Stimulated activated CD4-positive, alpha-beta T cell treated with anti-CD3 and anti-CD28 coated beads, Interleukin-2, amount 100 ng/mL, for 4 hours (primary cell): ENCODE results near the gene CFAP100.

Experiments used
- DNase-seq: peaks from one replicate; pipeline ENCODE4 v3.0.0-alpha.2; 2020; ENCODE audit warnings: low read depth

CFAP100 gene

GRCh38 chr3:126376444-126376843, 18.3 kb upstream of the CFAP100 start:
- DNase-seq, result no peak

DNA sequence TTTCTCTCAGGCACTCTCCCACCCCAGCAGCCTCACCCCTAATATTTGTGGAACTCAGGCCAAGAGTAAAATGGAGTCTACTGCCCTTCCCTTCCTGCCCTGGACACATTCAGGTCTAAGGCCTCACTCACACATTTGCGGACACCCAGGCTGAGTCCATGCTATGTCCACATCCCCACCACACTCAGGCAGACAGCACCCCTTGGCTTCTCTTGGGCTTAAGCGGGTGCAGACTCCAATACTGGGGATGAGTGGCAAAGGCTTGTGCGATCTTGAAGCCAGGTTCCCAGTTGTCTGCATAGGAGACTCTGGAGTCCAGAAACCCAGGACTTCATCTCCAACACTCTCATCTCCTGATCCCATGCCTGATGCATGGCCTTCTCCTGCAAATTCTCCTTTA, 17.5 kb upstream of the CFAP100 start:
- DNase-seq, result no peak

GRCh38 chr3:126378341-126378751, 16.4 kb upstream of the CFAP100 start:
- no peak for DNase-seq

GRCh38 chr3:126380011-126380768, 14.5 kb upstream of the CFAP100 start:
- DNase-seq, result no peak

DNA sequence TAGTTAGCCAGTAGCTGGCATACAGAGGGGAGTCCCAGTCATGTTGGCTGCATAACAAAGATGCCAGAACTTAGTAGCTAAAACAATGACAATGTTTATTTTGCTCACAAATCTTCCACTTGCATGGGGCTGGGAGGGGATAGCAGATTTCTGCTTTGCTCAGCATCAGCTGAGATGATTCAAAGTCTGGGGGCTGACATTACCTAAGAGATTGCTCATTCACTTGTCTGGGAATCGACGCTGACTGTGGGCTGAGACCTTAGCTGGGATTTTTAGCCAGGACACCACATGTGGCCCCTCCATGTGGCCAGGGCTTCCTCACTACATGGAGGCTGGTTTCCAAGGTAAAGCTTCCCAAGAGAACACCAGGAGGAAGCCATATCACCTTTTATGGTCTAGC, 12.7 kb upstream of the CFAP100 start:
- no peak for DNase-seq

GRCh38 chr3:126389112-126389793, 5.5 kb upstream of the CFAP100 start:
- no peak for DNase-seq

DNA sequence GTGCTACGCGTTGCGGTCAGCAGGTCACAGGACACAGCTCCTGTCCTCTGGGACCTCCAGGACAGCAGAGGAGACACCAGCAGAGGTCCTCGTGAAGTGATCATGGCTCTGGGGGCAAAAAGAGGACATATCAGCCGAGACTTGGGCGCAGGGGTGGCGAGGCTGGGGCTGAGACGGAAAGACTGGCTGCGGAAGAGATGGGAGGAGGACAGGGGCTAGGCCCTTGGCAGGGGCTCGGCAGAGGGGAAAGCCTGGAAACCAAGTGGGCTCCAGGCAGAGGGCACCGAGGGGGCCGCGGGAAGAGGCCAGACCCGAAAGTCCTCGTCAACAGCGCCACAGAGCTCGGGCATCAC, 4.9 kb upstream of the CFAP100 start:
- no peak for DNase-seq

GRCh38 chr3:126390201-126390600, 4.5 kb upstream of the CFAP100 start:
- no peak for DNase-seq

DNA sequence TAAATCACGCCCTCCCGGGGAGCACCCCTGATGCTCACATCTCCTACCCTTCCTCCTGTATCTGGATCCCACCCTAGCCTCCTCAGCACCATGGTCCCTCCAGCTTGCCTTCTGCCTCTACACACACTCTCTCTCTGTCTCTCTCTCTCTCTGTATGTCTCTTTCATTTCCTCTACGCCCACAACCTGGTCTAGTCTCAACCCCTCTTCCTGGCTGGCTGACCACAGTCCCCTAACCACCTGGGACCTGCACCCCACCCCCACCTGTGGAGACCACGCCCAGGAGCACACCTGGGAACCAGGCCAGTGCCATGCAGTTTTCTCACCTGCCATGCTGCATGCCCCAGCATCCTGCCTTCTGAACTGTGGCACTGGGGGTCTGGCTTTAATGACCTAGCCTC, 4.0 kb upstream of the CFAP100 start:
- no peak for DNase-seq

- DNase-seq, result no peak
These were observed 3.1 kb upstream of the CFAP100 start for GRCh38 chr3:126391631-126392030.

DNA sequence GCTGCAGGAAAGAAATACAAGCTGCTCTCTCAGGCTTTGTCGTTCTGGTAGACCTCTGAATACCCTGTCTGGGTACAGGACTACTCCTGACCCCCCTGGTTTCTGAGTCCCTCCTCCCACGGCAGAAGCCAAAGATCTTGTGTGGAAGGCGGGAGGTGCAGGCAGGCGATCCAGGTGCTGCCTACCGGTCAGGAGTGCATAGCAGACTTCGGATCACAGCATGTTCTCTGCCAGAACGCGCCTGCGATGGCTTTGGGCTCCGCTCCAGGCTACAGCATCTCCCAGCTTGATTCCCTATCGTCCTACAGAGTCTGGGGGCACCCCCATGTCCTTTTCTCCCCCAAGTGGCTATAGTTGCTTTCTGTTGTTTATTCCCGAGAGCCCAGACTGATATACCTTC, 2.5 kb upstream of the CFAP100 start:
- no peak for DNase-seq

DNA sequence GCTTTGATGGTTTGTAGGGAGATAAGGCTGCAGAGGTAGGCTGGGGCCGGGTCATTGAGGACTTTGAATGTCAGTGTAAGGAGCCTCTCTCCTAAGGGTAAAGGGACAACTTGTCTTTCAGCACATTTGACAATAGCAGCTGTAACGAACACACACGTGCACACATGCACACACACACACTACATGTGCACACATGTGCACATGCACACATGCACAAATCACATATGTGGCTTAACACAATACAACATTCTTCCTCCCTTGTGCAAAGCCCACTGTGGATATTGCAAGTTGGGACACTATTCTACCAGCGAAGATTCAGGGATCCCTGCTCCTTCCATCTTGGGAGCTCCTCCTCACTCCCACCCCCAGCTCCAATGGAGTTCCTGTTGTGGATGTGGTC, 1.1 kb upstream of the CFAP100 start:
- DNase-seq, result no peak

DNA sequence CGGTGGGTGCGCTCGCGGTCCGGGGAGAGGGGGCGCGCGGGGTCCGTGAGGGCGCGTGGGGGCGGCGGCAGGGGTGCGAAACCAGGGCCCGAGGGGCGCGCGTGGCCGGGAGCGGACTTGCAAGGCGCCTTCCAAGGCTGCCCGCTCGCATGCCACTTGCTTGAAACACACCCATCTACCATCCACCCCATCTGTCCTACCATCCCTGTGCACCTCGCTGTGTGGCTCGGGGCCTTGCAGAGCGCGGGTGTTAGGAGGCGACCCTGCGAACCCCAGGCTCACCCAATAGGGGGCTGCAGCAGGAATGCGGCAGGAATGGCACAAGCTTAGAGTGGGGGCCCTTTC, 240 bp downstream of the CFAP100 start:
- no peak for DNase-seq

DNA sequence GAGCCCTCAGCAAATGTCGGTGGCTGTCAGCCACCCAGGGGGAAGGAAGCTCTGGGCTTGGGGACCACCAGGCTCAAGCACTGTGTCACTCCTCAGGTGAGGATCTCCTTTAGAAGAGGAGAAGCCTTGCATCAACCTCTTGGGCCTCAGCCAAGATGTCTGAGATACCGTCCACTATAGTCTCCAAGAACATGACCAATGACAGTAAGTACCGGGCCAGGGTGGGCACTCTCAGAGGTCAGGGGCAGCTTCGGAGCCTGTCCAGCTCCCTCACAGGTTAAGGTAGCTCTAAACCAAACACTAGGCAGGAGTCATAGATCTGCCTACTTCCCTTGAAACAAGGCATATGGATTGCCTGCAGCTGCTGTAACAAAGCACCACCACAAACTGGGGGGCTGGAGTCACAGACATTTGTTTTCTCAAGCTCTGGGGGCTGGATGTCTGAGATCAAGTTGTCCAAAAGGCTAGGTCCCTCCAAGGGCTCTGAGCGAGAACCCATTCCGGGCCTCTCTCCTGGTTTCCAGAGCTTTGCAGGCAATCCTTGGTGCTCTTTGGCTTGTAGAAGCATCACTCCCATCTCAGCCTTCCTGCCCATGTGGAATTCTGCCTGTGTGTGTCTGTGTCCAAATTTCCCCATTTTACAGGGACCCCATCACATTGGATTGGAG, 1.3 kb downstream of the CFAP100 start:
- DNase-seq, result no peak

GRCh38 chr3:126396536-126396935, 1.8 kb downstream of the CFAP100 start:
- DNase-seq, result no peak

DNA sequence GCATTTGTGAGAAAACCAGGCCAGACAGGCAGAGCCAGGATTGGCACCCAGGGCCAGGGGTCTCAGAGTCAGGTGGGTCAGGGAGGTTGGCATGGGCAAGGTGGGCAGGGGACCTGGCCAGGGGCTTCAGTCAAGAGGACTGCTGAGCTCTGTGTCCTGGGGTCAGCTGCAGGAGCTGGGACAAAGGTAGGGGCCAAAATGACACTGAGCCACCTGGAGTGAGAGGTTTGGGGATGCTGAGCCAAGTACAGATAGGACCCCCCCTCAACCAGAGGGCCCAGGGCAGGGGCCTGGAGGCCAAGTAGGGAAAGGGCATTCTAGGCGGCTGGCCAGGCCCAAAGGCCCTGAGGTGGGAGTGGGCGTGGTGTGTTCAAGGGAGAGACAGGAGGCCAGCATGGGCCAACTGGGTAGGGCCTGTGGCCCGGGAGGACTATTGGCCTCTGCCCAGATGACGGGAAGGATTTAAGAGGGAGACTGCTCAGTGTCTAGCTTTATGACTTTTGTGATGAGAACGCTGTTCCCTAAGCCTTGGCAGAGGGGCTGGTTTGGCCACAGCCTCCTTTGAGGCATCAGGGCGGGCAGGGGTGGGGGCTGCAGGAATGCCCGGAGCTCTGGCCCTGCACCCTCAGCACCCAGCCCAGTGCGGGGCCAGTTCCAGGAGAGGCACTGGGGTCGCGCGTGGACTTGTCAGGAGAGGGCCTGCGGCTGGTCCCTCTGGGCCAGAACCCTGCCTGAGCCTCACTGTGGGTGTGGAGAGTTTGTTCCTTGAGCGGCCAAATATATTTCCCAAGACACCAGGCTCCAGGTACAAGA, 3.1 kb downstream of the CFAP100 start:
- DNase-seq, result no peak

- no peak for DNase-seq
These were observed 4.0 kb downstream of the CFAP100 start for GRCh38 chr3:126398423-126399350.

DNA sequence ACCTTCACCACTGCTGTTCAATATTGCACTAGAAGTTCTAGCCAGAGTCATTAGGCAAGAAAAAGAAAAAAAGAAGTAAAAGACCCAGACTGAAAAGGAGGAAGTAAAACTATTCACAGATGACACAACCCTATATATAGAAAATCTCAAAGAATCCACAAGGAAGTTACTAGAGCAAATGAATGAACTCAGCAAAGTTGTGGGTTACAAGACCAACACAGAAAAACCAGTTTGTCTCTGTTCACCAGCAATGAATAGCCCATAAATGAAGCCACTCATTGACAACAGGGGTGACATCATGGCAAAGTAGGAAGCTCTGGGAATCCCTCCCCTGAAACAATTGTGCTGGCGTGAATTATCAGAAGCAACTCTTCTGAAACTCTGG, 4.6 kb downstream of the CFAP100 start:
- DNase-seq, result no peak

DNA sequence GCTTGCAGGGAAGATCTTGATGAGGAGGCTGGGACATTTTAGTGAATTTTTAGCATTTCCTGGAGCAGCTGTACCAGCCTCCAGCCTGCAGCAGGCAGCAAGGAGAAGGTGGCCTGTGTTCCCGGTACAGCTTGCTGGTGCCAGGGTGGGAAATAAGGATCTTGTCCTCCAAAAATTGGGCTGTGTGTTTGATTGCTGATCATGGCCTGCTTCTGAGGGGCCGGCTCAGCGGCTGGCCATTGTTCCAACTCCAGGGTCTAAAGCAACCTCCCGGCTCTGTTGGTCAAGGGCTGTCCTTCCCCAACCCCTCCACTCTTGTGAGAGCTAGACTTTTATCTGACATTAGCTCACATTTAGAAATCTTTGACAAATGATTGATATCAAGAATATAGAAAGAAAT, 5.0 kb downstream of the CFAP100 start:
- no peak for DNase-seq

GRCh38 chr3:126401611-126402160, 7.0 kb downstream of the CFAP100 start:
- no peak for DNase-seq

- no peak for DNase-seq
These were observed 7.5 kb downstream of the CFAP100 start for GRCh38 chr3:126402178-126402577.
